Measurements from ENCODE around the gene CSF2RB.

The CSF2RB gene

DNA sequence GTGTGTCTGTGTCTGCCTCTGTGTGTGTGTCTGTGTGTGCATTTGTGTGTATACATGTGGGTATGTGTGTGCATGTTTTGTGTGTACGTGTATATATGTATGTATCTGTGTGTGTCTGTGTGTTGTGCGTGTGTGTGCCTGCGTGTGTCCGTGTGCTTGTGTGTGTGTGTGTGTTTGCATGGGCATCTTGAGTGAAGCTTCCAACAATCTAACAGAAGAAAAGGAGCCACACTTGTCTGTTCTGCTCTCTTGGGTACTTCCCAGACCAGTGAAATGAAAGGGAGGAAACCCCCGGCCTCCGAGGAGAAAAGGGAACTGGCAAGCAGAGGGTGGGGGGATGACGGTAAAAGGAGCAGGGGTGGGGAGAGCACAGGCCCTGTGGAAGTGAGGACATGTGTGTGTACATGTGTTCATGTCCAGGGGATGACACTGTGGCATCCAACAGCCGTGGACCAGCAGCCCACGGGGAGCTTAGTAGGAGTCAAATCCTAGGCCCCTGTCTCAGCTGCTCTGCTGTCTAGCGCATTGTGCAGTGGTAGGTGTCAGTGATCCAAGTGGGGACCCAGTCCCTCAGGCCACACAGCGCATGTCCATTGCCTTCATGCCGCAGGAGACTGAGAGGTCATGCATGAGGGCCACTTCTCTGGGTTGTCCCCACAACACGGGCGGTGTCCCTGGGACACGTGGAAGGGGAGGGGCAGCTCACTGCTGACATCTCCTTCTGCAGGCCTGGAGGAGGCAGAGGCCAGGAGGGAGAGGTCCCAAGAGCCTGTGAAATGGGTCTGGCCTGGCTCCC lies 8.1 kb downstream of the CSF2RB start:
- no peak for DNase-seq (ENCODE audit: low read depth)

DNA sequence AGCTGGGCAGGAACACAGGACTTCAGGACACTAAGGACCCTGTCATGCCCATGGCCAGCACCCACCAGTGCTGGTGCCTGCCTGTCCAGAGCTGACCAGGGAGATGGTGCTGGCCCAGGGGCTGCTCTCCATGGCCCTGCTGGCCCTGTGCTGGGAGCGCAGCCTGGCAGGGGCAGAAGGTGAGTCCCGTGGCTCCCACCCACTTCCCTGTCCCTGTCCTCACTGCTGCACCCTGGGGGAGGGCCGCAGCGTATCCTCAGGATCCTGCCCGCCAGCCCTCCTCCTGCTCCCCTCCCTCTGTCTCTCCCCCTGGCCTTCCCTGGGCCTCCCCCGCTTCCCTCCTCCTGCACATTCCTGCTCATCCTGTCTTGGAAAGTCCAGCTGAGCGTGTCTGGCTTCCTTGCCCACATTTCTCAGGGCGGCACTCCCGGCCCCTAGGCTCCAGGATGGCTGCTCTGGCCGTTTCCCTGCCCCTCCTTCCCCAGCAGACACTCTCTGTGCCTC lies 8.7 kb downstream of the CSF2RB start:
- DNase-seq (ENCODE audit: low read depth): no peak

DNA sequence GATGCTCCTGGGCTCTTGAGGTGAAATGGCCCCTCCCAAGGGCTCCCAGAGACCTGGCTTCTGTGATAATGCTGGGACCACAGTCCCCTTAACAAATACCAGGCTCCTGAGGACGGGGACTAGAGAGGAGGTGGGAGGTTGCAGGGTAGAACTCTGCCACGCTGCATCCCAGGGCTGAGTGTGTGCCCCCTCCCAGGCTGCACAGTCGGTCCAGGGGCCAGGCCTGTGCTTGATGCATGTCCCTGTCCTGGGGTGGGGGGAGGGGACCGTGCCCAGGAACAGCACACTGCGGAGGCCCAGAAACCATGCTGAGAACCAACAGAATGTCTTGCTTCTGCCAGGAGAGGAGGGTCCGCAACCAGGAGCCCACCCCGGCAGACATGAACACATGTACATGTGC lies 9.3 kb downstream of the CSF2RB start:
- DNase-seq (ENCODE audit: low read depth): no peak

DNA sequence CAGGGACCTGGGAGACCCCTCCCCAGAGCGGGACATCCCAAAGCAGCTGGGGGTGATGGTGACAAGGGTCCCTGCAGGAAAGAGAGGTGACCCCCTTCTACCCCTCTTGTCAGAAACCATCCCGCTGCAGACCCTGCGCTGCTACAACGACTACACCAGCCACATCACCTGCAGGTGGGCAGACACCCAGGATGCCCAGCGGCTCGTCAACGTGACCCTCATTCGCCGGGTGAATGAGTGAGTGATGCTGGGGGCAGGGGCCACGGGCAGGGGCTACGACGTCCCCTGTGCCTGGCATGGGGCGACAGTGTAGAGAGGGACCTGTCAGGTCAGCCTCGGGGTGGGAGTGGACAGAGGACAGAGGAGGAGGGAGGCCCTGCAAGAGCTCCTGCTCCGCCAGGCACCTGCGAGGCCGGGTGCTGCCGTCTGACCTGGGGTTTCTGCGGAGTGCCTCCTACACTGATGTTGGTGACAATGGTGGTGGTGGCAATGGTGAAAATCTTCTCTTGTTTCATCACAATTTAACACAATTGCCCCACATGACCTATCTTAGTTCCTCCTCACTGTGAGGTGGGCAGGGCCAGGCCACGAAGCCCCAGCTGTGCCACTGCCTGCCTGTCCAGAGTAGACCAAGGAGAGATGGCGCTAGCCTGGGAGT lies 9.8 kb downstream of the CSF2RB start:
- DNase-seq (ENCODE audit: low read depth): no peak

DNA sequence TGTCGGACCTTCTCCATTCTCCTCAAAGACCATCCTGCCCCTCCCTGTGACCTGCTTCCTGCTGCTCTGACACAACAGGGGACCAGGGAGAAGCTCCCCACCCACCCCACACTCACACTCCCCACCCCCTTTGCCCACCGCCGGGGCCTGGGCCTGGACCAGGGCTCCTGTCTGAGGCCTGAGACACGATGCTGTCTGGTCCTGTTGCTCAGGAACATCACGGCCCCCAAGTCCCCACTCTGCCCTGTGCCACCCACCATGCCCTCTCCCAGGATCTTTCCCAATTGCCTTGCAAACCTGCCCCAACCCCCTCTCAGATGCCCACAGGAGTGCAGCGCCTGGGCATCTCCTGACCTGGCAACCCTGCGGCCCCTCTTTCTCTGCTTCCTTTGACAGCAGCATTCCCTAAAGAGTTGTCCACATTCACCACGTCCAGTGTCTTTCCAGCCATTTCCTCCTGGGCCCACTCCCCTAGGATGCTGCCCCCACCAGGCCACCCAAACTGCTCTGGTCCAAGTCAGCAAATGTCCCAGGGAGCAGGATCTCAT lies 10.8 kb downstream of the CSF2RB start:
- DNase-seq (ENCODE audit: low read depth): no peak

DNA sequence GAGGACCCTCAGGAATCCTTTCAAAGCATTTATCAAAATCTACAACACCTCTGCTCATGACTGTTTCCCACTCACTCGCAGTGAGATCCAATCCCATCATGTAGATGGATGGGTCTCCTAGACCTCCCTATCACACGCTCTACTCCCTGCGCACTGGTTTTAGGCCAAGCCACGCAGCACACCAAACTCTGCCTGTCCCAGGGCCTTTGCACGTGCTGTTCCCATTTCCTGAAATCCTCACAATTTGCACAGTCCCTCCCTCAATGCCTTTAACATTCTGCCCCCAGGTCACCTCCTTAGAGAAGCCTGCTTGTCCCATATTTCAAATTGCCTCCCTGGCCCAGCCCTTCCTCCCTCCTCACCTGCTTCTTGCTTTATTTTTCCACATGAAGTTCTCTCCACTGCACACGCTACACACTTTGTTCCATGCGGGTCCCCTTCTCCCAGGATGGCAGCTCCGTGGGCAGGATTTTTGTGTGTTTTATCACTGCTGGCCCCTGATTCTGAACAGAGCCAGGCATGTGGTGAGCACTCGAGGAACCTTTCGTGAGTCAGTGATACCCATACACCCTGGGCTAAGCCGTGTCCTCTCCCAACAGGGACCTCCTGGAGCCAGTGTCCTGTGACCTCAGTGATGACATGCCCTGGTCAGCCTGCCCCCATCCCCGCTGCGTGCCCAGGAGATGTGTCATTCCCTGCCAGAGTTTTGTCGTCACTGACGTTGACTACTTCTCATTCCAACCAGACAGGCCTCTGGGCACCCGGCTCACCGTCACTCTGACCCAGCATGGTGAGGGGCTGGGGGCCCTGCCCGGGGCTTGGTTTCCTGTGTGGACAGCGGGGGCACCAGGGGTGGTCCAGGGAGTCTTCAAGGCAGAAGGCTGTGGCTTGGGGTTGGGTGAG lies 12.2 kb downstream of the CSF2RB start:
- DNase-seq (ENCODE audit: low read depth): no peak

DNA sequence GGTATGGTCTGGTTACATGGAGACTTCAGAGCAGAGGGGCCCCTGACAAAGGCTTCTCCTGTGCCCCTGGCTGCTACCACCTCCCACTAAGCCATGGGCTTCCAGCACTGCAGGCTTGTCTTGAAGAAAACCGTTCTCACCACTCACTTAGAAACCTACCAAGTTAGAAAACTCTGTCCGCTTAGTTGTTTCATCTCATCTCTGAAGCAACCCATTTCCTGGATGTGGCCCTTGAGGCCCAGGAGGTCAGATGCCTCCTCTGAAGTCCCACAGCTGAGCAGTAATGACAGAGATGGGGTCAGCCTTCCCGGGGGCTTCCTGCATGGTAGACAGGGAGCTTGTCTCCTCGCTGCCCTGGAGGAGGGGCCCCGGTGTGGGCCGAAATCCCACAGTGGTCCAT lies 12.9 kb downstream of the CSF2RB start:
- no peak for DNase-seq (ENCODE audit: low read depth)

DNA sequence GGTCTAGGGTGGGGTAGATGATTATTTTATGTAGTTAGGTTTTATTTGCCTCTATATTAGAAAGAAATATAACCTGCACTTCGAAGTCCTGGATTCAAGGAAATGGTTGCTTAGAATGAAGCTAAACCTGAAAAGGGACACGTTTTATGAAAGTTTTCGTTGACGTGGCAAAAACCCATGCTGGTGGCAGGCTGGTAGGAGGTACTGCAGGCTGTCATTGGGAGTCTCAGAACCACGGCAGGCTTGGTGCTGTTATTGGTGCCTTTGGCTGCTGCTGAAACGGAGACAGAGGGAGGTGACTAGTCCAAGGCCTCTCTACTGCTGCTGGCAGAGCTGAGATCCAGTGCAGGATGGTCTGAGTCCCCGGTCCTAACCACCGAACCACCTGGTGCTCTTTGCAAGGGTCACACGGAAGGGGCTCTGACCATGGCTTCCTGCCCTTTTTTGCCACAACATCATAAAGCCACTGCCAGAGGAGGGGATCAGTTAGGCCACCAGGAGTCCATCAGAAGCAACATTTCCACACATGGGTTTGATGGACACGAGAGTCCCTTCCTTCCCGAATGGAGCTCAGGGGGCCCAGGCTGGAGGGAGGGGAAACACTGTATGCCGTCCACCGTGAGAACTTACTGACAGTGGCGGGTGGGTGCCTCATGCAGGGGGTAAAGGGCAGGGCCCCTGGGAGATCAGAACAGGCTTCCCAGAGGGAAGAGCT lies 13.4 kb downstream of the CSF2RB start:
- no peak for DNase-seq (ENCODE audit: low read depth)

DNA sequence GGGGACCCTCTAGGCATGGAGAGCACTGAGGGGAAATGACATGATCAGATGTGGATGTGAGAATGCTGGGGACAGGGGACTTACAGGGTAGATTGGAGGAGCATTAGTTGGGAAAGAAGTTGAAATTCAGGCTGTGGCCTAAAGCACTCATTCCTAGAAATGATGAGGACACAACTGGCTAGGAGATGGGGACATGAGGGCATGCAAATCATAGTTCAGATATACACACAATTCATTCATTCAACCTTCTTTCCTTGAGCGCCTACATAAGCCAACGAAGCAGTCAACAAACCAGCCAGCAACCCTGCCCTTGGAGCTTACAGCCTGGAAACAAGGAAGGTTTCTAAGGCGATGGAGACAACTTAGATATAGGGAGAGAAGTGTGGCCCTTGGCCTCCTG lies 14.2 kb downstream of the CSF2RB start:
- no peak for DNase-seq (ENCODE audit: low read depth)

DNA sequence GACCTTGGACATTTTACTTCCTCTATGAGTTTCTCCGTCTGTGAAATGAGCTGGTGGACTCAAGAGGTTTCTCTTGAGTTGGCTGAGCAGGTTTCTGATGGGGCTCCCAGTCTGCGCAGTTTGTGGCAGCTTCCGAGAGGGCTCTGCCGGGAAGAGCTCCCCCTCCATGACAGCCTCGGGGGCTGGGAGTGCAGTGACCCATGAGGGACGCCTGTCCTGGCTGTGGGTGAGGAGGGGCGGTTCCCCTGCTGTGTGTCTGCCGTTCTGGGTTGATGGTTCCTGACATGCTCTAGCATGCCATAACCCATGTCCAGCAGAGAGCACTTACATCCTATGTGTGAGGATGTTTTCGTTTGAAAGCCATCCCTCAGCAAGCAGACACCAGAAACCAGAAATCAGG lies 14.8 kb downstream of the CSF2RB start:
- no peak for DNase-seq (ENCODE audit: low read depth)

DNA sequence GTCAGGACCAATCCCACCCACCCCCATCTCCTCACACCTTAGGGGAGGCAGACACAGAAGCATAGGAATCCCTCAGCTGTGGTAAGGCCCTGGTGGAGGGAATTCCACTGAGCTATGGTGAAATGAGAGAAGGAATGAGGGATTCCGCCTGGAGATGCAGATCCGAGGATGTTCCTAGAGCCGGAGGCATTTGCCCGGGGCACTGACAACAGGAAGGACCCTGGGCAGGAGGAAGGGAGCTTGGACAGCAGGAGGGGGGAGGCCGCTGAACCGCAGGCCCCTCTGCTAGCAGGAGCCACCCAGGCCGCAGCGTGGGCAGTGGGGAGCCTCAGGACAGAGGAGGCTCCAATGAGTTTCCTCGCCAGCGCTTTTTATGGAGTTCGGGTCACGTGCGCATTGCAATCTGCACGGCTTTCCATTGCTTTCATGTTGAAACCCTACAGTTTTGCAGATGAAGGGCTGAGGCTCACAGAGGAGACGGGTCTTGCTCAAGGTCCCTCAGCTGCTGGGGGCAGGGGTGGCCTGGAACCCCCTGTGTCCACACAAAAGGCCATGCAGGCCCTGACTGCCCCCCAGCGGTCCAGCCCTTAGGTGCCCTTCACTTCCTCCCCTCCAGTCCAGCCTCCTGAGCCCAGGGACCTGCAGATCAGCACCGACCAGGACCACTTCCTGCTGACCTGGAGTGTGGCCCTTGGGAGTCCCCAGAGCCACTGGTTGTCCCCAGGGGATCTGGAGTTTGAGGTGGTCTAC lies 15.5 kb downstream of the CSF2RB start:
- no peak for DNase-seq (ENCODE audit: low read depth)

DNA sequence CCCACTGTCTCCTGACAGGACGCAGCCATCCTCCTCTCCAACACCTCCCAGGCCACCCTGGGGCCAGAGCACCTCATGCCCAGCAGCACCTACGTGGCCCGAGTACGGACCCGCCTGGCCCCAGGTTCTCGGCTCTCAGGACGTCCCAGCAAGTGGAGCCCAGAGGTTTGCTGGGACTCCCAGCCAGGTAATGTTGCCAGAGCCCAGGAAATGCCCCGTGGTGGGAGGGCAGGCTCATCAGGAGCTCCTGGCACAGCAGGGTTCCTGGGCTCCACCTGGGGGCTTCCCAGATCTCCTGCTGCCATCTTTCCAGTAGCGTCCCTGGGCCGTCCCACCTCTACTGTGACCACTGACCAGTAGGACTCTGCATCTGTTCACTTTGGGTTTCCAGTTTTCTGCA lies 16.2 kb downstream of the CSF2RB start:
- DNase-seq (ENCODE audit: low read depth): no peak

DNA sequence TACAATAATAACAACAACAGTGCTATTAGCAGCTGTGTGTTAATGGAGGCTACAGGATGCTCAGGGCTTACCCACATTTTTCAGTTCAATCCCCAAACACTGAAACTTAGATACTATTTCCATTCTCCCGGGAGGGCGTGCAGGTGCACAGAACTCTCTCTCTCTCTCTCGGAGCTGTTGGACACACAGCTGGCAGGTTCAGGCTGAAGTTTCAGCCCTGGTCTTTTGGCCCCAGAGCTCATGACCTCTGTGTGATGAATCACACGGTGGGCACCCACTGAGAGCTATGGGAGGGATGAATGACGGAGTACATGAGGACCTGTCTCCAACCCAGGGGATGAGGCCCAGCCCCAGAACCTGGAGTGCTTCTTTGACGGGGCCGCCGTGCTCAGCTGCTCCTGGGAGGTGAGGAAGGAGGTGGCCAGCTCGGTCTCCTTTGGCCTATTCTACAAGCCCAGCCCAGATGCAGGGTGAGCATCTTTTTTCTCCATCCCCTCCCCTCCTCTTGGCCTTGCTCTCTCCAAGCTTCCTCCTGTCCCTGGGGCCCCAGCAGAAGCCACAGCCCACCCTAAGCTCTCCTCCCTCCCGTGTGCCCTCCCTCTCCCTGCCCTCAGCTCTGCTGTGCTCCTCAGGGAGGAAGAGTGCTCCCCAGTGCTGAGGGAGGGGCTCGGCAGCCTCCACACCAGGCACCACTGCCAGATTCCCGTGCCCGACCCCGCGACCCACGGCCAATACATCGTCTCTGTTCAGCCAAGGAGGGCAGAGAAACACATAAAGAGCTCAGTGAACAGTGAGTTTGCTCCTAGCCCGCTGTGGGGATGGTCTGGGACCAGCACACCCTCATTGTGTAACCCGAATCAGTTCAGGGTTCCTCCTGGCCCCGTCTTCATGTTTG lies 16.9 kb downstream of the CSF2RB start:
- no peak for DNase-seq (ENCODE audit: low read depth)

DNA sequence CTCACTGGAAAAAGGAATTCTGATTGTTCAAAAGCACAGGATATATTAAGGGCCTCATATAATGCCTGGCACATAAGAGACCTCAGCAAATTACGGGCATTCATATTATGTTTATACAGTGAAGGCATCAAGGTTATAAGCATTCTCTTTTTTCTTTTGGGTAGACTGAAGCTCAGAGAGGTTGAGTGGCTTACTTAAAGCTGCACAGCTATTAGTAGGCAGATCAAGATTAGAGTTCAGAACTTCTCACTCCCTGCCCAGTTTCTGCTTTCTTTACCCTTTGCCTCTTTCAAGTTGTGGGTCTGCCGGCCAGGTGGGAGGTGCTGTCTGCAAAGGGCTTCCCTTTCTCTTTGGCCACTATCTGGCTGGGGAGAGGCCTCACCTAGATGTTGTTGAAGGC lies 18.0 kb downstream of the CSF2RB start:
- no peak for DNase-seq (ENCODE audit: low read depth)

DNA sequence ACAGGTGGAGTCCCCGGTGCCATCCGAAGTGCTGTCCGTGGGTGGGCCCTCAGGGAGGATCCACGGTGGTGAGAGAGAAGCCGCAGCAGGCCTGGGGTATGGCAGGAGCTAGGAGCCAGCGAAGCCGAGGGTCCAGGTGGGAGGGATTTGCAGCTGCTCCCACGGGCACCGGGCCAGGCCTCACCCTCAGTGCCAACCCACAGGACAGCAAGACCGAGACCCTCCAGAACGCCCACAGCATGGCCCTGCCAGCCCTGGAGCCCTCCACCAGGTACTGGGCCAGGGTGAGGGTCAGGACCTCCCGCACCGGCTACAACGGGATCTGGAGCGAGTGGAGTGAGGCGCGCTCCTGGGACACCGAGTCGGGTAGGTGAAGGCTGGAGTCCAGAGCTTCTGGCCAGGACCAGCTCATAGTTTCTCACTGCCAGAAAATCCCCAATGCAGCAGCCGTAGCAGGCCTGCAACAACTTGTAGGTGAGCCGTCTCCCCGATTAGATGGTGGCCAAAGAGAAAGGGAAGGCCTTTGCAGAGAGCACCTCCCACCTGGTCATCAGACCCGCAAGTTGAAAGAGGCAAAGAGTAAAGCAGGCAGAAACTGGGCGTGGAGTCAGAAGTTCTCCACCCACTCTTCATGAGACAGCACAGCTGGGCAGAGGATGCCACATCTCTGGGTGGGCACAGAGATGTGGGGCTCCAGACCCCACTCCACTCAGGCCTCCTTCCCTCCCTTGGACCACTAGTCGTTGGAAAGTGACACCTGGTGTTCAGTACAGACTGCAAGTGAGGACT lies 20.4 kb downstream of the CSF2RB start:
- no peak for DNase-seq (ENCODE audit: low read depth)

DNA sequence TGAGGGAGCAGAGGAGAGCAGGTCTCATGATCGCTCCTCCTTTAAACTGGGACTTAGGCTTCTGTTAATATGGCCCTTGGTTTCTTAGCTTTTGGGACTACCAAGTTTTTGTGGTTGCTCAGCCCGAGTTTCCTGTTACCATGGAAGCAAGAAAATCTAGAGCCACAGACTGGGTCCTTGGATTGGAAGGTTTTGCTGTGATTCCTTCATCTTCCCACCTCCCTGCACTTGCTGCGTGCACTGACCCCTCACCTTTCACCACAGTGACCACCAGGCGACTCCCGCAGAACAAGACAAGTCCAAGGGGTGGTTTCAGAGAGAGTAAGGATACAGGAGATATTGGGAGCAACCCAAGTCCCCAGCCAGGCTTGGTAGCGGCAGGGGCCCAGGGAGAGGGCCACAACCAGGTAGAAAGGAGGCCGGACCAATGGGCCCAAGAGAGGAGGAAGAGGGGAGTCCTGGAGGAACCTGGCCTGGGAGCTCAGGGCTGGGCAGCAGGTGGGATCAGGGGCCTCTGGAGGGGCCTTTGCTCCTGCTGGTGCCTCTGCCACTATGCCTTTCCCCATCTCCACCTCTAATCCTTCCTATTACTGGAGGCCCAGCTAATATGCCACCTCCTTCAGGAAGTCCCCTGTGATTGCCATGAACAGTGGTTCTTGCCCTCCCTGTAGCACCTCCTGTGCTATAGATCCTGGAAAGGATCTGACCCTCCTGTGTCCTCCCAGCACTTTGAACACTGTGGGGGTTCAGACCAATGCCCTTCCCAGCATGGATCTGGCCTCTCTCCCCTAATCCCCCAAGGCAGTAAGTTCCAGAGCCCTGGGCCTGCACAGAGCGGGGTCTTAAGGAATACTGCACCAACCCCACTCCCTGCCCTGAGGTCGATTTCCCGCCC lies 21.2 kb downstream of the CSF2RB start:
- no peak for DNase-seq (ENCODE audit: low read depth)

DNA sequence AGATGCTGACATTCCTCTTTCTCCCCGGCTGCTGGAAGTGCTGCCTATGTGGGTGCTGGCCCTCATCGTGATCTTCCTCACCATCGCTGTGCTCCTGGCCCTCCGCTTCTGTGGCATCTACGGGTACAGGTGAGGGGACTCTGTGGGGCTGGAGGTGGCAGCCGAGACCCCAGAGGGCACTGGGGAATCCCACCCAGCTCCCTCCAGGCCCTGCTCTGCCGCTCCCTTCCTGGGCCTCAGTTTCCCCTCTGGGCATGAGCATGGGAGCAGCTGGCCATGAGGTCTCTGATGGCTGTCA lies 21.8 kb downstream of the CSF2RB start:
- DNase-seq (ENCODE audit: low read depth): no peak

DNA sequence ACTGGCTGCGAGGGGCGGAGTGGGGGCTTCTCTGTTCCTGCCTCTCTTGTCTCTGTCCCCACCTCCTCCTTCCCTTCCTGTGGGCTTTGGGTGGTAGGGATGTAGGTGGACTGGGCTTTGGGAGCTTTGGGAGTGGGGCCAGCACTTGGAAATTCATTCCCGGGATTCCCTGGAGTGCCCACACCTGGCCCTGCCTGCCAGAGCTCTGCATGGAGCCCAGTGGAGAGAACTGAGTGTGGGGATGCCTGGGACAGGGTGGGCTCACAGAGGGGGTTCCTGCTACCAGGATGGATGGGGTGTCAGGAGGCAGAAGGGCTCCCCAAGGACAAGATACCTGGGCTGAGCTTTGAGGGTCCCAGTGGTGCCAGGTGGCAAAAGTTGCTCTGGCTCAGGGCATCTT lies 22.3 kb downstream of the CSF2RB start:
- DNase-seq (ENCODE audit: low read depth): no peak
